ENCODE measurements around the gene GTF2E1.
"Not testable (repeated sequence)": the region's sequence is repeated elsewhere in the genome, so short reads cannot be mapped to it uniquely, and the experiment has no call there.

GTF2E1 gene

GRCh38 chr3:120765830-120766493 is 23.4 kb downstream of the GTF2E1 start:
- DNase-seq (ENCODE audit: low read depth in 1 of 2, low spot score in 1 of 2): no peak
- in situ Hi-C loops (cut with HindIII; ENCODE audit: low pct_unique_long_range_greater_than_20kb, low sequenced_read_pairs): no loop called here
- TF ChIP-seq JUND (IDR thresholded peaks at IDR 0.05; ENCODE audit: low read depth): no peak

- DNase-seq (ENCODE audit: low read depth in 1 of 2, low spot score in 1 of 2): no peak
- no peak for TF ChIP-seq JUND (IDR thresholded peaks at IDR 0.05; ENCODE audit: low read depth)
- in situ Hi-C loops (cut with HindIII; ENCODE audit: low pct_unique_long_range_greater_than_20kb, low sequenced_read_pairs): no loop called here
Observed at GRCh38 chr3:120766576-120766975, 24.0 kb downstream of the GTF2E1 start.

GRCh38 chr3:120767106-120767505 is 24.6 kb downstream of the GTF2E1 start:
- in situ Hi-C loops (cut with HindIII; ENCODE audit: low pct_unique_long_range_greater_than_20kb, low sequenced_read_pairs): no loop called here
- TF ChIP-seq JUND (IDR thresholded peaks at IDR 0.05; ENCODE audit: low read depth): no peak

GRCh38 chr3:120769436-120769835 is 26.9 kb downstream of the GTF2E1 start:
- no peak for TF ChIP-seq JUND (IDR thresholded peaks at IDR 0.05; ENCODE audit: low read depth)
- in situ Hi-C loops (cut with HindIII; ENCODE audit: low pct_unique_long_range_greater_than_20kb, low sequenced_read_pairs): no loop called here
- DNase-seq (ENCODE audit: low read depth in 1 of 2, low spot score in 1 of 2): no peak

More at GRCh38 chr3:120767106-120767505, 24.6 kb downstream of the GTF2E1 start:
- no peak for DNase-seq (ENCODE audit: low read depth in 1 of 2, low spot score in 1 of 2)

GRCh38 chr3:120770891-120771290 is 28.3 kb downstream of the GTF2E1 start:
- in situ Hi-C loops (cut with HindIII; ENCODE audit: low pct_unique_long_range_greater_than_20kb, low sequenced_read_pairs): no loop called here
- no peak for TF ChIP-seq JUND (IDR thresholded peaks at IDR 0.05; ENCODE audit: low read depth)
- no peak for DNase-seq (ENCODE audit: low read depth in 1 of 2, low spot score in 1 of 2)

GRCh38 chr3:120772081-120772480 is 29.5 kb downstream of the GTF2E1 start:
- in situ Hi-C loops (cut with HindIII; ENCODE audit: low pct_unique_long_range_greater_than_20kb, low sequenced_read_pairs): no loop called here
- no peak for TF ChIP-seq JUND (IDR thresholded peaks at IDR 0.05; ENCODE audit: low read depth)
- DNase-seq (ENCODE audit: low read depth in 1 of 2, low spot score in 1 of 2): no peak

GRCh38 chr3:120773932-120774331 is 31.4 kb downstream of the GTF2E1 start:
- DNase-seq (ENCODE audit: low read depth in 1 of 2, low spot score in 1 of 2): no peak
- TF ChIP-seq JUND (IDR thresholded peaks at IDR 0.05; ENCODE audit: low read depth): no peak
- in situ Hi-C loops (cut with HindIII; ENCODE audit: low pct_unique_long_range_greater_than_20kb, low sequenced_read_pairs): no loop called here

GRCh38 chr3:120775411-120775810 is 32.9 kb downstream of the GTF2E1 start:
- DNase-seq (ENCODE audit: low read depth in 1 of 2, low spot score in 1 of 2): no peak
- in situ Hi-C loops (cut with HindIII; ENCODE audit: low pct_unique_long_range_greater_than_20kb, low sequenced_read_pairs): no loop called here
- TF ChIP-seq JUND (IDR thresholded peaks at IDR 0.05; ENCODE audit: low read depth): no peak

- no peak for TF ChIP-seq JUND (IDR thresholded peaks at IDR 0.05; ENCODE audit: low read depth)
- DNase-seq (ENCODE audit: low read depth in 1 of 2, low spot score in 1 of 2): no peak
- in situ Hi-C loops (cut with HindIII; ENCODE audit: low pct_unique_long_range_greater_than_20kb, low sequenced_read_pairs): no loop called here
Observed at GRCh38 chr3:120778776-120779175, 36.2 kb downstream of the GTF2E1 start.

- DNase-seq (ENCODE audit: low read depth in 1 of 2, low spot score in 1 of 2): no peak
- no peak for TF ChIP-seq JUND (IDR thresholded peaks at IDR 0.05; ENCODE audit: low read depth)
- in situ Hi-C loops (cut with HindIII; ENCODE audit: low pct_unique_long_range_greater_than_20kb, low sequenced_read_pairs): no loop called here
Observed at GRCh38 chr3:120780977-120781376, 38.4 kb downstream of the GTF2E1 start.

GRCh38 chr3:120785832-120786231 is 43.3 kb downstream of the GTF2E1 start:
- in situ Hi-C loops (cut with HindIII; ENCODE audit: low pct_unique_long_range_greater_than_20kb, low sequenced_read_pairs): not testable (repeated sequence)

GRCh38 chr3:120791010-120791409 is 48.5 kb downstream of the GTF2E1 start:
- TF ChIP-seq JUND (IDR thresholded peaks at IDR 0.05; ENCODE audit: low read depth): no peak
- in situ Hi-C loops (cut with HindIII; ENCODE audit: low pct_unique_long_range_greater_than_20kb, low sequenced_read_pairs): no loop called here
- DNase-seq (ENCODE audit: low read depth in 1 of 2, low spot score in 1 of 2): no peak

More at GRCh38 chr3:120785832-120786231, 43.3 kb downstream of the GTF2E1 start:
- peak in 1 of 2 experiments; percentile 14 for DNase-seq (ENCODE audit: low read depth in 1 of 2, low spot score in 1 of 2)

- DNase-seq (ENCODE audit: low read depth in 1 of 2, low spot score in 1 of 2): no peak
- in situ Hi-C loops (cut with HindIII; ENCODE audit: low pct_unique_long_range_greater_than_20kb, low sequenced_read_pairs): no loop called here
- no peak for TF ChIP-seq JUND (IDR thresholded peaks at IDR 0.05; ENCODE audit: low read depth)
Observed at GRCh38 chr3:120791913-120792312, 49.4 kb downstream of the GTF2E1 start.

- no peak for TF ChIP-seq JUND (IDR thresholded peaks at IDR 0.05; ENCODE audit: low read depth)
- no peak for DNase-seq (ENCODE audit: low read depth in 1 of 2, low spot score in 1 of 2)
- in situ Hi-C loops (cut with HindIII; ENCODE audit: low pct_unique_long_range_greater_than_20kb, low sequenced_read_pairs): no loop called here
Observed at GRCh38 chr3:120793601-120794000, 51.1 kb downstream of the GTF2E1 start.

Data from T47D (cell line).